Glutamatergic neuron (in vitro differentiated cells): ENCODE data around the gene CRHR2. TPM values are rescaled to one million over a fixed set of nuclear protein-coding genes. Genes with fewer than 3 reads are reported as not detected.

Experiments
- DNase-seq: peaks from one replicate; pipeline ENCODE4 v3.0.0; 2022
- H3K27ac Mint-ChIP-seq: one replicate; pipeline ENCODE4 v1.8.0; 2020; ENCODE audit warnings: mild to moderate bottlenecking, mixed read lengths, inconsistent platforms; ENCODE audit not compliant: unreplicated experiment
- H3K27me3 Mint-ChIP-seq: one replicate; pipeline ENCODE4 v1.8.0; 2020; ENCODE audit warnings: mild to moderate bottlenecking, moderate library complexity, mixed read lengths, inconsistent platforms; ENCODE audit not compliant: unreplicated experiment
- H3K36me3 Mint-ChIP-seq: one replicate; pipeline ENCODE4 v1.8.0; 2020; ENCODE audit warnings: mild to moderate bottlenecking, mixed read lengths, inconsistent platforms; ENCODE audit not compliant: unreplicated experiment
- H3K4me1 Mint-ChIP-seq: one replicate; pipeline ENCODE4 v1.8.0; 2020; ENCODE audit warnings: mild to moderate bottlenecking, low read depth, mixed read lengths, inconsistent platforms; ENCODE audit not compliant: unreplicated experiment
- H3K4me3 Mint-ChIP-seq: one replicate; pipeline ENCODE4 v1.8.0; 2020; ENCODE audit warnings: mild to moderate bottlenecking, mixed read lengths, inconsistent platforms; ENCODE audit not compliant: unreplicated experiment
- H3K9me3 Mint-ChIP-seq: one replicate; pipeline ENCODE4 v1.8.0; 2020; ENCODE audit warnings: mild to moderate bottlenecking, moderate library complexity, mixed read lengths, inconsistent platforms; ENCODE audit not compliant: unreplicated experiment
- total RNA-seq: library from RNA; stranded (reverse); fragmentation: NEBNext Ultra II Directional; extraction: Animal tissue kit (Norgen Biotek cat#: 25700); gene quantifications from one replicate; pipeline ENCODE4 v1.2.1, GENCODE V29; 2021; ENCODE audit not compliant: unreplicated experiment
- TF ChIP-seq, protein P1 (sequence below): fragments of 200-600 bp; sonication (generic); IDR thresholded peaks from one replicate; pipeline ENCODE4 v1.5.0; 2021; ENCODE audit not compliant: partially characterized antibody, unreplicated experiment

Gene CRHR2
- total RNA-seq, 1 donor from 2014 or later = 2.4 TPM

GRCh38 chr7:30625283-30625682, 57.0 kb downstream of the CRHR2 start:
- Mint-ChIP-seq H3K36me3 (no peaks in the 10 kb centered on the region), H3K4me1 (no peaks in the 10 kb centered on the region), H3K27me3 (peaks cover 2% of the 10 kb centered on the region), H3K4me3 (no peak overlapping the region), H3K9me3 (peaks cover 2% of the 10 kb centered on the region), H3K27ac (no peak overlapping the region)
- DNase-seq = no peak
- TF ChIP-seq, protein P1, sequence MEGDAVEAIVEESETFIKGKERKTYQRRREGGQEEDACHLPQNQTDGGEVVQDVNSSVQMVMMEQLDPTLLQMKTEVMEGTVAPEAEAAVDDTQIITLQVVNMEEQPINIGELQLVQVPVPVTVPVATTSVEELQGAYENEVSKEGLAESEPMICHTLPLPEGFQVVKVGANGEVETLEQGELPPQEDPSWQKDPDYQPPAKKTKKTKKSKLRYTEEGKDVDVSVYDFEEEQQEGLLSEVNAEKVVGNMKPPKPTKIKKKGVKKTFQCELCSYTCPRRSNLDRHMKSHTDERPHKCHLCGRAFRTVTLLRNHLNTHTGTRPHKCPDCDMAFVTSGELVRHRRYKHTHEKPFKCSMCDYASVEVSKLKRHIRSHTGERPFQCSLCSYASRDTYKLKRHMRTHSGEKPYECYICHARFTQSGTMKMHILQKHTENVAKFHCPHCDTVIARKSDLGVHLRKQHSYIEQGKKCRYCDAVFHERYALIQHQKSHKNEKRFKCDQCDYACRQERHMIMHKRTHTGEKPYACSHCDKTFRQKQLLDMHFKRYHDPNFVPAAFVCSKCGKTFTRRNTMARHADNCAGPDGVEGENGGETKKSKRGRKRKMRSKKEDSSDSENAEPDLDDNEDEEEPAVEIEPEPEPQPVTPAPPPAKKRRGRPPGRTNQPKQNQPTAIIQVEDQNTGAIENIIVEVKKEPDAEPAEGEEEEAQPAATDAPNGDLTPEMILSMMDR = no peak

DNA sequence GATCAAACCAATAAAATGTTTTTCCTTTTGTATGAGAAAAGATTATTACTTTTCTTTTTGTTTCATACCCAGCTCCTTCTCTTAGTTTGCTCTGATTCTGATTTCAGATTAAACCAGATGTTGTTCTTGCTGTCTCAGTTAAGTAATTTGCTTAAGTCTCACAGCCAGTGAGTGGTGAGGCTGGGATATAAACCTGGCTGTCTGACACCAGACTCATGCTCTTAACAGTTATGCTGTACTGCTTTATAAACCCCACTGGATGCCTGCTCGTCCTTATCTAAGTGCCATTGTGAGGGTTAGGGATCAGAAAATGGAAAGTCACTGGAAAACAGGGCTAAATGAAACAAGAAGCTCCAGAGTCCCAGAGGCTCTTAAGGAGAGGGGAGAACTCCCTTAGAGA, 63.3 kb downstream of the CRHR2 start:
- Mint-ChIP-seq H3K9me3 (no peaks in the 10 kb centered on the region), H3K4me1 (no peaks in the 10 kb centered on the region), H3K27ac (no peak overlapping the region), H3K36me3 (peaks cover 4% of the 10 kb centered on the region), H3K27me3 (no peaks in the 10 kb centered on the region), H3K4me3 (no peak overlapping the region)
- DNase-seq = no peak
- TF ChIP-seq, protein P1 = no peak

DNA sequence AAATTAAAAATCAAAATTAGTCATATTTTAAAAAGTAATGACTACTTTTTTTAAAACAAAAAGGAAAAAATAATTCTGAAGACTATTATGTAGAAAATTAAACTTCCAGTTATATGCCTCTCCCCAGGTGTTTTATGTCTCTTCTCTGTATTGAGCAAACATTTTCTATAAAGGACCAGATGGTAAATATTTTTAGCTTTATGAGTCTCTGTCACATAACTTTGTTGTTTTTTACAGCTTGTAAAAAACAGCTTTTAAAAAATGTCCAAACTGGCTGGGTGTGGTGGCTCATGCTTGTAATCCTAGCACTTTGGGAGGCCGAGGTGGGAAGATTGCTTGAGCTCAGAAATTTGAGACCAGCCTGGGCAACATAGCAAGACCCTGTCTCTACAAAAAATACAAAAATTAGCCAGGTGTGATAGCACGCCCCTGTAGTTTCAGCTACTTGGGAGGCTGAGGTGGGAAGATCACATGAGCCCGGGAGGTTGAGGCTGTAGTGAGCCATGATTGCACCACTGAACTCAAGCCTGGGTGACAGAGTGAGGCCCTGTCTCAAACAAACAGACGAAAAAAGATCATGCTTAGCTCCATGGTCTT, 64.1 kb downstream of the CRHR2 start:
- TF ChIP-seq, protein P1 = no peak
- H3K27ac Mint-ChIP-seq = no peak overlapping the region
- no peaks in the 10 kb centered on the region for H3K9me3 Mint-ChIP-seq
- no peak overlapping the region for H3K4me3 Mint-ChIP-seq
- DNase-seq = no peak
- H3K36me3 Mint-ChIP-seq = peaks cover 6% of the 10 kb centered on the region
- H3K4me1 Mint-ChIP-seq = no peaks in the 10 kb centered on the region
- no peaks in the 10 kb centered on the region for H3K27me3 Mint-ChIP-seq

DNA sequence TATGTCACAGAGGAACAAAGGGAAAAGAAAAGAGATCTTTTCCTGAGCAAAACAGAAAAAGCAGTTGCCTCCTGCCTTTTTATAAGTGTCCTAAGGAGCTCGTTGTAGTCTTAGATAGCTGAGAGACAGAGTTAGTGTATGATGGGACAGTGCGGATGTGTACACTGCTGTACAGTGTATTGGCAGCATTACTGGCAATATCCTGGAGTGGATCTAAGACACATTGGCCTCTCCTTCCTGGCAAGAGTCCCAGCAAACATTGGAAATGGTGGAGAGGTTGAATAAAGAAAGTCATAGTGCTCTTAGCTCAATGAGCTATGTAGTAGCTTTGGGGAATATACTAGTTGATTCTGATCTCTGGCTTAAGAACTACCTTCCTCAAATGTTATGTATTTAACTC, 64.9 kb downstream of the CRHR2 start:
- DNase-seq = no peak
- Mint-ChIP-seq H3K36me3 (peaks cover 6% of the 10 kb centered on the region), H3K4me3 (no peak overlapping the region), H3K9me3 (no peaks in the 10 kb centered on the region), H3K27me3 (no peaks in the 10 kb centered on the region), H3K4me1 (no peaks in the 10 kb centered on the region), H3K27ac (peak overlapping the region; percentile 46)
- TF ChIP-seq, protein P1 = no peak

DNA sequence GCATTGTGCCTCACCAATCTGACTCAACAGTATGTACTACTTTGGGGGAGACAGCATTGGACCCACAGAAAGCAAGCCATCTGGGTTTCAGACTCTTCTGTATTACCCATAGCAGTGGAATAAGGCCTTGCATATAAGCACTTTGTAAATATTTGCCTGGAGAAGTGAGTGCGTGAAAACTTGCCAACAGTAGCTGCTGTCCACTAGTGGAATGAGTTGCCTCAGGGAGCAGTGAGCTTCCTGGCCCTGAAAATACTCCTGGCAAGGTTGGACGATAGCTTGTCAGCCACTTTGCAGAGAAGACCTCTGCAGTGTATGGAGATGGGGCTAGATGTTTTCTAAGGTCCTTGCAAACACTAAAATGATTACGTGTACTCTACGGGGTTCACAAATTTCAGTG, 65.9 kb downstream of the CRHR2 start:
- Mint-ChIP-seq H3K36me3 (peaks cover 6% of the 10 kb centered on the region), H3K4me1 (no peaks in the 10 kb centered on the region)
- TF ChIP-seq, protein P1 = no peak

More for the DNA sequence above, 65.9 kb downstream of the CRHR2 start:
- Mint-ChIP-seq H3K27ac (peak overlapping the region; percentile 1), H3K27me3 (no peaks in the 10 kb centered on the region), H3K9me3 (no peaks in the 10 kb centered on the region), H3K4me3 (no peak overlapping the region)
- no peak for DNase-seq
